ENCODE results near the gene MYLK2.
A peak's percentile ranks its signal among the peaks of the same experiment; 100 is the strongest.

The MYLK2 gene

GRCh38 chr20:31879143-31879987 lies 60.2 kb downstream of the MYLK2 start:
- DNase-seq: peak; percentile 94 to 96

- DNase-seq: no peak
Measured at GRCh38 chr20:31881945-31882344, 62.8 kb downstream of the MYLK2 start.

DNA sequence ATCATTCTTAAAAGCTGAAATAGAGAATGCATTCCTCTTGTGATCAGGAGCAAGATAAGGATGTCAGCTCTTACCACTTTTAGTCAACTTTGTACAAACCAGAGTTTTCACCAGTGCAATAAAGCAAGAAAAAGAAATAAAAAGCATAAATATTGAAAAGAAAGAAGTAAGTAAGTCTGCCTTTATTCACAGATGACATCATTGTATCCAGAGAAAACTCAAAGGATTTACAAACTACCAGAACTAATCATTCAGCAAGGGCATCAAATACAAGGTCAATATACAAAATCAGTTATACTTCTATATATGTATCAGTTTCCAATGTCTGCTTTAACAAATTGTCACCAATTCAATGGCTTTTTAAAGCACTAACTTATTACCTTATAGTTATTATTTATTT lies 64.7 kb downstream of the MYLK2 start:
- DNase-seq: no peak
